DOHH2 (cell line): ENCODE measurements around the gene PAX4.

ENCODE experiments used
- H3F3A ChIP-seq: fragments of 200-600 bp; sonication (generic), shearing (Covaris generic); 2 replicates; pipeline ENCODE4 v1.6.0; 2016; ENCODE audit warnings: antibody characterized with exemption, mild to moderate bottlenecking; ENCODE audit not compliant: control insufficient read depth, insufficient read depth
- H3K27ac ChIP-seq: fragments of 200-600 bp; sonication (generic); 2 replicates; pipeline ENCODE4 v1.5.1; 2014; ENCODE audit warnings: low read depth, mild to moderate bottlenecking, low read length, moderate library complexity
- H3K27me3 ChIP-seq: fragments of 200-600 bp; sonication (generic); 2 replicates; pipeline ENCODE4 v1.6.1; 2014; ENCODE audit warnings: mild to moderate bottlenecking, low read length, mixed read lengths; ENCODE audit not compliant: control insufficient read depth
- H3K36me3 ChIP-seq: fragments of 200-600 bp; sonication (generic); 2 replicates; pipeline ENCODE4 v1.6.1; 2014; ENCODE audit warnings: mild to moderate bottlenecking, low read length, moderate library complexity, mixed read lengths; ENCODE audit not compliant: control insufficient read depth
- H3K4me1 ChIP-seq: fragments of 200-600 bp; sonication (generic); 2 replicates; pipeline ENCODE4 v1.6.1; 2014; ENCODE audit warnings: mild to moderate bottlenecking, low read length, mixed read lengths; ENCODE audit not compliant: control insufficient read depth
- H3K4me2 ChIP-seq: fragments of 200-600 bp; sonication (generic); 2 replicates; pipeline ENCODE4 v1.6.0; 2014; ENCODE audit warnings: mild to moderate bottlenecking, low read length, moderate library complexity
- H3K4me3 ChIP-seq: fragments of 200-600 bp; sonication (generic); 2 replicates; pipeline ENCODE4 v1.5.1; 2014; ENCODE audit warnings: mild to moderate bottlenecking, low read length, mixed read lengths
- H3K79me2 ChIP-seq: fragments of 200-600 bp; sonication (generic); 2 replicates; pipeline ENCODE4 v1.6.1; 2014; ENCODE audit warnings: mild to moderate bottlenecking, low read length, mixed read lengths; ENCODE audit not compliant: control insufficient read depth
- H3K9me2 ChIP-seq: fragments of 200-600 bp; sonication (generic); replicated peaks from 2 replicates; pipeline ENCODE4 v1.6.1; 2014; ENCODE audit warnings: mild to moderate bottlenecking, low read length, mixed read lengths; ENCODE audit not compliant: control insufficient read depth
- H3K9me3 ChIP-seq: fragments of 200-600 bp; sonication (generic); 2 replicates; pipeline ENCODE4 v1.6.1; 2014; ENCODE audit warnings: antibody characterized with exemption, low read length, mixed read lengths; ENCODE audit not compliant: control insufficient read depth, insufficient read depth
- H4K20me1 ChIP-seq: fragments of 200-600 bp; sonication (generic); 2 replicates; pipeline ENCODE4 v1.6.0; 2014; ENCODE audit warnings: low read depth, mild to moderate bottlenecking, antibody characterized with exemption, low read length, moderate library complexity; ENCODE audit not compliant: control insufficient read depth, insufficient read depth
- CTCF ChIP-seq: fragments of 200-600 bp; sonication (generic); IDR thresholded peaks from one replicate; pipeline ENCODE4 v1.5.1; 2014; ENCODE audit warnings: antibody characterized with exemption, mild to moderate bottlenecking, low read depth, low read length; ENCODE audit not compliant: poor library complexity, severe bottlenecking
- EZH2phosphoT487 ChIP-seq: fragments of 200-600 bp; sonication (generic); IDR thresholded peaks from 2 replicates; pipeline ENCODE4 v1.6.1; 2017; ENCODE audit warnings: borderline replicate concordance, mild to moderate bottlenecking, antibody characterized with exemption, low read length, moderate library complexity, mixed read lengths

Gene PAX4

GRCh38 chr7:127665922-127666321, 48.0 kb upstream of the PAX4 start:
- Histone ChIP-seq H3F3A (no peaks in the 10 kb centered on the region), H3K9me2 (no peaks in the 10 kb centered on the region), H3K4me1 (no peaks in the 10 kb centered on the region), H3K4me3 (no peak overlapping the region), H3K36me3 (peaks cover 71% of the 10 kb centered on the region), H4K20me1 (peaks cover 22% of the 10 kb centered on the region), H3K27me3 (no peaks in the 10 kb centered on the region), H3K27ac (no peak overlapping the region), H3K9me3 (no peaks in the 10 kb centered on the region), H3K79me2 (peaks cover 99% of the 10 kb centered on the region), H3K4me2 (no peak overlapping the region)
- TF ChIP-seq CTCF (no peak), EZH2phosphoT487 (no peak)

GRCh38 chr7:127658970-127659630, 41.2 kb upstream of the PAX4 start:
- Histone ChIP-seq H3K9me2 (no peaks in the 10 kb centered on the region), H3K27me3 (no peaks in the 10 kb centered on the region), H3K36me3 (peaks cover 87% of the 10 kb centered on the region), H3F3A (peaks cover 4% of the 10 kb centered on the region; the same call in 1 of the 2 replicates), H3K4me3 (no peak overlapping the region), H3K79me2 (peaks cover 100% of the 10 kb centered on the region), H3K4me1 (peaks cover 18% of the 10 kb centered on the region), H3K4me2 (no peak overlapping the region), H4K20me1 (peaks cover 46% of the 10 kb centered on the region), H3K9me3 (no peaks in the 10 kb centered on the region), H3K27ac (no peak overlapping the region)
- TF ChIP-seq CTCF (no peak), EZH2phosphoT487 (no peak)

GRCh38 chr7:127657500-127657899, 39.6 kb upstream of the PAX4 start:
- H3K27ac ChIP-seq: no peak overlapping the region
- H4K20me1 ChIP-seq: peaks cover 62% of the 10 kb centered on the region
- H3K4me1 ChIP-seq: peaks cover 31% of the 10 kb centered on the region
- no peaks in the 10 kb centered on the region for H3K9me3 ChIP-seq
- TF ChIP-seq EZH2phosphoT487 (no peak), CTCF (no peak)
- no peaks in the 10 kb centered on the region for H3K27me3 ChIP-seq
- no peak overlapping the region for H3K4me3 ChIP-seq
- H3F3A ChIP-seq: peaks cover 4% of the 10 kb centered on the region; the same call in 1 of the 2 replicates
- H3K79me2 ChIP-seq: peaks cover 100% of the 10 kb centered on the region
- H3K9me2 ChIP-seq: no peaks in the 10 kb centered on the region
- H3K4me2 ChIP-seq: no peak overlapping the region
- peaks cover 90% of the 10 kb centered on the region for H3K36me3 ChIP-seq
